ENCODE data around the gene SMKR1.
A peak's percentile ranks its signal among the peaks of the same experiment; 100 is the strongest.
"Not testable (repeated sequence)": the region's sequence is repeated elsewhere in the genome, so short reads cannot be mapped to it uniquely, and the experiment has no call there.

Gene SMKR1

GRCh38 chr7:129501760-129502707 lies at the start of gene SMKR1:
TSS of gene SMKR1 (plus strand) at chr7:129502531. CDS start at chr7:129502825, 294 bp downstream.
- DNase-seq, result peak; percentile 97

DNA sequence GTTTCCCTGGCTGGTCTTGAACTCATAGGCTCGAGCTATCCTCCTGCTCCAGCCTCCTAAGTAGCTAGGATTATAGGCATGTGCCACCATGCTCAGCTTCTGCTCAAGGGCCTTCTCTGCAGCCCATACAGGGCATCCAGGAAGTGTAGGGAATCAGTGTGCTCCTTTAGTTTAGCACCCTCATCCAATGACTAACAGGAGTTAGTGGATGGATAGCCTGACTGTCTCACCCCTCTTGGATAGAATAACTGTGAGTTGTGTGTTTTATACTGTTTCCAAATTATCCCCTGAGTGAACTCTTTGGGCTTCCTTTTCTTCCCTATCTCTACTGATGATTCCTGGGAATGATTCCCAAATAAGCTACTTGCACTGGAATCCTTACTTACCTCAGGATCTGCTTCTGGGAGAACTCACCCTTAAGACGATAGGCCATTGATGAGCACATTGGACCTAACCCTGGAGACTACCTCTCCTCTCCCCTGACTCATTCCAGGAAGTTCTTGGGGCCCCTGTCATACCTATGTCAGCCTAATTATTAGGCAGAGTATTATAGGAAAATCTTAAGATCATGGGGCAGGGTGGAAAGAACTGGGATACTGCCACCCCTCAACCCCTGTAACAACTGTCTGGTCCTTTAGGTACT lies 49.6 kb upstream of the SMKR1 start:
- DNase-seq, result no peak

DNA sequence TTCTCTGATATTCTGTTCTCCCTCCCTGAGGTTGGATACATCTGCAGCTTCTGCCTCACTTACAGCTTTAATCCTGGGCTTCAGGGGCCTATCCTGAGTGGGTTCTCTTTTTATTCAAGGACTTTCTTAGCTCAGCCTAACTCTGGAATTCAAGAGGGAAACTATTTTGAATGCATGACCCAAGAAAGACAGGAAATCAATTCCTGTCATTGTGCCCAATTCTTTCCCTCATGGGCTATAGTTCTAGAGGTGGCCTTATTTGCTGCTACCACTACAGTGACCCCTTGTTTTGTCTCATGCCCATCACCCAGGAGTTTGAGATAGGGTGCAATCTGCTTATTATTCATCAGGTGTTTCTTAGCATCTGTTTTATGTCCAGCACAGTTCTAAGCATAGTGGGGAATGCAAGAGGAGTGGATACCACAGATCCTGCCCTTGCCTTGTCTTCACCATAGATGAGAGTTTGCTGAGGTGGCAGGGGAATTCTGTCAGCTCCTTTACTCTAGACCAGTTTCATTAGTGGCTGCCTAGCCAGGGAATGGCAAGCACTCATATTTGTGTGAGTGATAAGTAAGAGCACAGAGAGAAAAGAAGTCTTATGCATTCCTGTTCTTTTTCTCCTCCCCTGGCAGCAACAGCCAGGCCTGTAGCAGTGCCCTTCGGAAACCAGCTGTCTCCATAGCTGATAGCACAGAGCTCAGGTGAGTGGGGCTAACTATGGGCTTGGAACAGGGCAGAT lies 48.7 kb upstream of the SMKR1 start:
- no peak for DNase-seq

GRCh38 chr7:129454249-129454551 lies 48.1 kb upstream of the SMKR1 start:
- no peak for DNase-seq

- no peak for DNase-seq
These were observed 45.9 kb upstream of the SMKR1 start for GRCh38 chr7:129456421-129456820.

- no peak for DNase-seq
These were observed 45.2 kb upstream of the SMKR1 start for GRCh38 chr7:129457101-129457500.

GRCh38 chr7:129458171-129458570 lies 44.2 kb upstream of the SMKR1 start:
- DNase-seq, result no peak

- no peak for DNase-seq
These were observed 40.5 kb upstream of the SMKR1 start for GRCh38 chr7:129461809-129462208.

- no peak for DNase-seq
These were observed 39.9 kb upstream of the SMKR1 start for GRCh38 chr7:129462420-129462819.

- no peak for DNase-seq
These were observed 38.1 kb upstream of the SMKR1 start for GRCh38 chr7:129464194-129464593.

DNA sequence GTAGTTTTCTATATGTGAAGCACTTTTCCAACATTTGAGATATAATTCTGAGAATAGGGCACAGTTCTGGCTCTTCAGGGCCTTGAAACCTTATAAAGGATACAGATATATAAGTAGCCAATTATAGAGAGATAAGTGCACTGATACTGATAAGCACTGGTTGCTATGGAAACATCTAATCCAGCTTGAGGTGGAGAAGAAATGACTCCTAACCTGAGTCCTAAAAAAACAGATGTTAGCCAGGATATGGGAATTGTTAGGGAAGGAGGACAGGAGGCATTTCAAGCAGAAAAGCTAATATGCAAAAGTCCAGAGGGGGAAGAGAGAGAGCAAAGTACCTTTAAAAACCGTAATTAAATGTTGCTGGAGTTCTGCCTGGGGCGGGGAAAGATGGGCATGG lies 37.3 kb upstream of the SMKR1 start:
- no peak for DNase-seq

DNA sequence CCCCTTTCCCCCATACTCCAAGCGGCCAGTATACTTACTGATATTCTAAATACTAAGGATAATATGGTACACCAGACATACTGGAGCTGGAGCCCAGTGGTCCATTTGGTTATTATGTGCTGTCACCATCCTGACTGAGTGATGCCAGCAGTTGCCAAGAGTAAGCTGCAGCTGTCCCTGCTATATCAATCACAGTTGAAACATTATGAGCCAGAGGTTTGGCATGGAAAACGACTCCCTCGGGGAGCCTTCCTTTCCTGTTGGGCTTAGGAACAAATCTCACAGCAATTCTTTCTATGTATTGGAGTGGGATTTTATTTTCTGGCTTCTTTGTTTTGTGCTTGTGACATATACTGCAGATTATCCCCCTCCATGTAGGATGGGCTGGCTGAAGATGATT lies 35.5 kb upstream of the SMKR1 start:
- DNase-seq, result no peak

GRCh38 chr7:129468087-129468486 lies 34.2 kb upstream of the SMKR1 start:
- DNase-seq, result no peak

DNA sequence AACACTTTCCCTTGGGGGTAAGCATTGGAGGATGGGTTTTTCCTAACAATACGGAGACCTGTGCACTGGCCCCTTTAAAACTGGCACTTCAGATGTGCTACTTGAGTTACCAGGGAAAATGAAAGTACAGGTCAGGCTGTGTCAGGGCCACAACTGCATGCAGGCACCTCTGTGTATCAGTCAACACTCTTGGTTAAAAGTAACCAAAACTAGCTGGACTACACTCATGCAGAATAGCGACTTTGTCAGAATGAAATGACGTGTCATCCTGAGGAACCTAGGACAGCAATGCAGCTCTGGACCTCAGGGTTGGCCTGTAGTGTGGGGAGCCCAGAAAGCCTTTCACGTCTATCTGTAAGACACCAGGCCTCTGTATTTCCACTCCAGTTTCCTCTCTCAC lies 33.8 kb upstream of the SMKR1 start:
- DNase-seq, result peak; percentile 4

DNA sequence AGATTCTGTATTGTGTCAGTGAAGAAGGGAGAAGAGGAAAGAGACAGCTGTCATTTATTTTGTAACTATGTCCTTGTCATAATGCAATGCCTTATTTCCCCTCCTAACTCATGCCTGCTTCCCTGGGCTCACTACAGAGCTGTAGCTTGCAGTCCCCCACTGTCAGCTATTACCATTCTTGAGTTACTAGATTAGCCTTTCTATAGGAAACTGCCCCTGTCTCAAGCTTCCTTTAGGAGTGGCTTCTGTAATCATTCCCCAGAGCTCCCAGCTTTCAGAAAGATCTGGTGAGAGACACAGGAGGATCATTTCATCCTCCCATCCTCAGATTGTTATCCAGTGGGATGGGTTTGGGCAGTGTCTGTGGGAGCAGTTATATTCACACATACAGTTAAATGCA lies 32.4 kb upstream of the SMKR1 start:
- DNase-seq, result no peak

- DNase-seq, result no peak
These were observed 31.9 kb upstream of the SMKR1 start for GRCh38 chr7:129470411-129470810.

DNA sequence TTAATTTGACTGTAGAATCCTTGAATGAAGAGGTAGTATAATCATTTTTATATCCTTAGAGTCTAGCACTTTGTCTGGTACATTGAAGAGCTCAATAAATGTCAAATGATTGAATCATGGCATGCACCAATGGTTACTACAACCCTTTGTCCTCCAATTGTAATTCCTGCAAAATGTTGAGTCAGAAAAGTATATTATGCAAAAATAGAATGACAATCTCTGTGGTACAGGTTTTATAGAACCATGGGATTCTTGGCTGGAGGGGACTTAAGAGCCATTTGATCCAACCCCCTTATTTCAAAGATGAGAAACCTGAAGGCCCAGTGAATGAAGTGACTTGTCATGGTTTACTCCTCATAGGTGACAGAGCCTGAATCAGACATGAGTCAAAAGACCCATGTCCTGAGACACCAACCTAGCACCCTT lies 30.9 kb upstream of the SMKR1 start:
- DNase-seq, result no peak

DNA sequence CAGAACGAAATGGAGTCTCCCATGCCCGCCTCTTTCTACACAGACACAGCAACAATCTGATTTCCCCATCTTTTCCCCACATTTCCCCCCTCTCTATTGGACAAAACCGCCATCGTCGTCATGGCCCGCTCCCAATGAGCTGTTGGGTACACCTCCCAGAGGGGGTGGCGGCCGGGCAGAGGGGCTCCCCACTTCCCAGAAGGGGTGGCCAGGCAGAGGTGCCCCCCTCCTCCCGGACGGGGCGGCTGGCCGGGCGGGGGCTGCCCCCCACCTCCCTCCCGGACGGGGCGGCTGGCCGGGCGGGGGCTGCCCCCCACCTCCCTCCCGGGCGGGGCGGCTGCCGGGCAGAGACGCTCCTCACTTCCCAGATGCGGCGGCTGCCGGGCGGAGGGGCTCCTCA lies 26.4 kb upstream of the SMKR1 start:
- not testable (repeated sequence) for DNase-seq

DNA sequence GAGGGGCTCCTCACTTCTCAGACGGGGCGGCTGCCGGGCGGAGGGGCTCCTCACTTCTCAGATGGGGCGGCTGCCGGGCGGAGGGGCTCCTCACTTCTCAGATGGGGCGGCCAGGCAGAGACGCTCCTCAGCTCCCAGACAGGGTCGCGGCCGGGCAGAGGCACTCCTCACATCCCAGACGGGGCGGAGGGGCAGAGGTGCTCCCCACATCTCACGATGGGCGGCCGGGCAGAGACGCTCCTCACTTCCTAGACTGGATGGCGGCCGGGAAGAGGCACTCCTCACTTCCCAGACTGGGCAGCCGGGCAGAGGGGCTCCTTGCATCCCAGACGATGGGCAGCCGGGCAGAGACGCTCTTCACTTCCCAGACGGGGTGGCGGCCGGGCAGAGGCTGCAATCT lies 25.9 kb upstream of the SMKR1 start:
- DNase-seq, result not testable (repeated sequence)

DNA sequence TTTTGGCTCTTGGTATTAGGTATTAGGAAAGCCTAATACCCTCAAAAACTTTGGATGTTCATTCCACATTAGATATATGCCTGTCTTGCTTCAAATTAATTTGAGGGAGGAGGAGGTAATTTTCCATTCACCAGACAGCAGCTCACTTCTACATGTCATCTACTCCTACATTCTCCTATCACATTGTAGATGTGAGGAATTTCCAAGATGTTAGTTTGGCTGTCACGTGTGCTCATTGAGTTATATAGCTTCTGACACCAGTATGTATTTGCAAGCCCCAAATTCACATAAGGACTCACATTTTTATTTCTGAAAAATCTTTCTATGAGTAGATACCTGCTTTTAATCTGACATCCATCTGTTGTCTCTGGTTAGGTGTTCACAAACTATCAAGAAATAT lies 22.5 kb upstream of the SMKR1 start:
- no peak for DNase-seq

GRCh38 chr7:129480674-129481363 lies 21.5 kb upstream of the SMKR1 start:
- DNase-seq, result no peak

- not testable (repeated sequence) for DNase-seq
These were observed 21.0 kb upstream of the SMKR1 start for GRCh38 chr7:129481376-129481775.

GRCh38 chr7:129482781-129483180 lies 19.6 kb upstream of the SMKR1 start:
- no peak for DNase-seq
